PC-9 (cell line): Measurements from ENCODE around the gene SLC44A5. TPM values are rescaled to one million over a fixed set of nuclear protein-coding genes. Genes with fewer than 3 reads are reported as not detected.

Experiments used
- BruUV-seq: library from RNA; stranded (reverse); fragments of 400-500 nt; replicated peaks from 2 replicates; lab custom pipeline; 2021; lab: Mats Ljungman, UMichigan
- CTCF ChIA-PET: fragments of 300-600 bp; sonication (Branson Sonifier 250); formaldehyde crosslinking; loops from one replicate; lab custom pipeline; 2022; ENCODE audit warnings: antibody characterized with exemption; lab: Charles Lee
- POLR2A ChIA-PET: fragments of 300-600 bp; sonication (Branson Sonifier 250); formaldehyde crosslinking; loops from one replicate; lab custom pipeline; 2022; ENCODE audit warnings: antibody characterized with exemption; ENCODE audit not compliant: unreplicated experiment; lab: Charles Lee
- DNase-seq, 2 experiments: peaks; one replicate each; pipeline versions ENCODE4 v3.0.0 to v3.0.0-alpha.2; 2015 to 2022; ENCODE audit warnings: mixed read lengths in 1 of 2
- H2AFZ ChIP-seq: fragments of 200-600 bp; sonication (generic); 2 replicates; pipeline ENCODE4 v1.8.1; 2017; ENCODE audit warnings: antibody characterized with exemption
- H3F3A ChIP-seq: fragments of 200-600 bp; sonication (generic); 2 replicates; pipeline ENCODE4 v1.8.1; 2017; ENCODE audit warnings: antibody characterized with exemption, mild to moderate bottlenecking, low read depth; ENCODE audit not compliant: insufficient read depth
- H3K27ac ChIP-seq: fragments of 200-600 bp; sonication (generic); 2 replicates; pipeline ENCODE4 v1.6.1; 2016; ENCODE audit warnings: mixed run types
- H3K27me3 ChIP-seq: fragments of 200-600 bp; sonication (generic); 2 replicates; pipeline ENCODE4 v1.6.1; 2016; ENCODE audit warnings: low read depth, mixed run types; ENCODE audit not compliant: insufficient read depth
- H3K36me3 ChIP-seq: fragments of 200-600 bp; sonication (generic); 2 replicates; pipeline ENCODE4 v1.6.1; 2016; ENCODE audit warnings: low read depth, mixed run types
- H3K4me1 ChIP-seq: fragments of 200-600 bp; sonication (generic); replicated peaks from 2 replicates; pipeline ENCODE4 v1.6.1; 2016; ENCODE audit warnings: mixed run types; ENCODE audit not compliant: insufficient read depth
- H3K4me2 ChIP-seq: fragments of 200-600 bp; sonication (generic); 2 replicates; pipeline ENCODE4 v1.6.1; 2017; ENCODE audit warnings: mixed run types
- H3K4me3 ChIP-seq: fragments of 200-600 bp; sonication (generic); 2 replicates; pipeline ENCODE4 v1.6.1; 2016; ENCODE audit warnings: mixed run types
- H3K79me2 ChIP-seq: fragments of 200-600 bp; sonication (generic); 2 replicates; pipeline ENCODE4 v1.6.1; 2017; ENCODE audit warnings: low read depth, mixed run types
- H3K9me2 ChIP-seq: fragments of 200-600 bp; sonication (generic); 2 replicates; pipeline ENCODE4 v1.8.1; 2017; ENCODE audit warnings: mild to moderate bottlenecking; ENCODE audit not compliant: insufficient read depth
- H3K9me3 ChIP-seq: fragments of 200-600 bp; sonication (generic); 2 replicates; pipeline ENCODE4 v1.8.1; 2016; ENCODE audit warnings: low read depth; ENCODE audit not compliant: insufficient read depth
- H4K20me1 ChIP-seq: fragments of 200-600 bp; sonication (generic); 2 replicates; pipeline ENCODE4 v1.8.1; 2017; ENCODE audit not compliant: insufficient read depth
- EZH2 ChIP-seq: fragments of 200-600 bp; sonication (generic); IDR thresholded peaks from 2 replicates; pipeline ENCODE4 v1.8.0; 2017; ENCODE audit warnings: antibody characterized with exemption, low read depth
- intact Hi-C: fragments of 100-400 bp; cut with micrococcal nuclease; formaldehyde crosslinking; loops from one replicate; pipeline ENCODE4 v1.10.0; 2022; ENCODE audit not compliant: unreplicated experiment
- total RNA-seq: library from RNA; stranded (reverse); gene quantifications from 2 replicates; pipeline ENCODE4 v1.2.3, GENCODE V29; 2021
- TF ChIP-seq, protein P1 (sequence below): fragments of 200-600 bp; sonication (generic); conservative IDR thresholded peaks from 2 replicates; pipeline ENCODE4 v1.6.1; 2017; ENCODE audit warnings: mixed run types, antibody characterized with exemption, mild to moderate bottlenecking, moderate library complexity

SLC44A5 gene
- total RNA-seq, 1 experiment from 2014 or later: 0.09 TPM

DNA sequence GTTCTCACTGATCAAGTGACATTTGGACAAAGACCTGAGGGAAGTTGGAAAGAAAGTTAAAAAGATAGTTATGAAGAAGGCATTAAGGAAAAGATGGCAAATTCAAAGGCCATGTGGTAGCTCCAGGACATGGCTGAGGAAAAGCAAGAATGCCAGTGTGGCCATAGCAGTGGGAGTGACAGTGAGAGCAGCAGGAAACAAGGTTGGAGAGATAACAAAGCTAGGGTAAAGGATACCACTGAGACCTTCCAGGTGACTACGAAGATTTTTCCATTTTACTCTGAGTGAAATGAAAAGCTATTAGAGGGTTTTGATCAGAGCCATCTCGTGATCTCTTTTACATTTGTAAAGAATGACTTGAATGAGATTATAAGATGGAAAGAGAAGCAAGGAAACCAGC, 170.6 kb downstream of the SLC44A5 start:
- no peak overlapping the region for H3K4me2 ChIP-seq
- BruUV-seq: no TSS peak
- no peaks in the 10 kb centered on the region for H3K4me1 ChIP-seq
- DNase-seq: no peak
- H4K20me1 ChIP-seq: no peaks in the 10 kb centered on the region
- H3F3A ChIP-seq: no peaks in the 10 kb centered on the region
- peaks cover 6% of the 10 kb centered on the region; the same call in 1 of the 2 replicates for H3K9me2 ChIP-seq
- ChIA-PET POLR2A (no interaction called here), CTCF (no interaction called here)
- no peaks in the 10 kb centered on the region for H3K9me3 ChIP-seq
- no peaks in the 10 kb centered on the region for H3K79me2 ChIP-seq
- H2AFZ ChIP-seq: no peak overlapping the region
- H3K4me3 ChIP-seq: no peak overlapping the region
- no peaks in the 10 kb centered on the region for H3K27me3 ChIP-seq
- TF ChIP-seq, protein P1, sequence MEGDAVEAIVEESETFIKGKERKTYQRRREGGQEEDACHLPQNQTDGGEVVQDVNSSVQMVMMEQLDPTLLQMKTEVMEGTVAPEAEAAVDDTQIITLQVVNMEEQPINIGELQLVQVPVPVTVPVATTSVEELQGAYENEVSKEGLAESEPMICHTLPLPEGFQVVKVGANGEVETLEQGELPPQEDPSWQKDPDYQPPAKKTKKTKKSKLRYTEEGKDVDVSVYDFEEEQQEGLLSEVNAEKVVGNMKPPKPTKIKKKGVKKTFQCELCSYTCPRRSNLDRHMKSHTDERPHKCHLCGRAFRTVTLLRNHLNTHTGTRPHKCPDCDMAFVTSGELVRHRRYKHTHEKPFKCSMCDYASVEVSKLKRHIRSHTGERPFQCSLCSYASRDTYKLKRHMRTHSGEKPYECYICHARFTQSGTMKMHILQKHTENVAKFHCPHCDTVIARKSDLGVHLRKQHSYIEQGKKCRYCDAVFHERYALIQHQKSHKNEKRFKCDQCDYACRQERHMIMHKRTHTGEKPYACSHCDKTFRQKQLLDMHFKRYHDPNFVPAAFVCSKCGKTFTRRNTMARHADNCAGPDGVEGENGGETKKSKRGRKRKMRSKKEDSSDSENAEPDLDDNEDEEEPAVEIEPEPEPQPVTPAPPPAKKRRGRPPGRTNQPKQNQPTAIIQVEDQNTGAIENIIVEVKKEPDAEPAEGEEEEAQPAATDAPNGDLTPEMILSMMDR: no peak
- no peak for TF ChIP-seq EZH2
- intact Hi-C loops: no loop called here
- no peaks in the 10 kb centered on the region for H3K36me3 ChIP-seq
- H3K27ac ChIP-seq: no peak overlapping the region

DNA sequence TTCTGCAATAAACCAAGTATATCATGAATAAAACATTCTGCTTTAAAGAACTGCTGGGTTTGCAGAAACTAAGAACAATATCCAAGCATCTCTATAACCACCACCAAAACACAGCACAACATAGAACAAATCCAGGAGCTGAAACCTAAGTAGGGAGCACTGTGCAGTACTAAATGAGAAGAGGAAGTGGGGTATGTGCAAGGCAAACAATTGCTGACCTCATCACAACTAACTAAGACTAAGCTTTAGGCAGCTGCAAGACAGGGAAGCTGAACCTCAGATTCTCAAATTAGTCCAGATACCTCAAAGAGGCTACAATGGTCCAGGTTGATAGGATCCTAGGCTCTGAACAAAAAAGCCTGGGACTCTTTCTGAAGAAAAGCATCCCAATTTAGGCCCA, 172.6 kb downstream of the SLC44A5 start:
- H3F3A ChIP-seq: no peaks in the 10 kb centered on the region
- no peaks in the 10 kb centered on the region for H3K4me1 ChIP-seq
- no peak overlapping the region for H3K4me3 ChIP-seq
- peaks cover 6% of the 10 kb centered on the region; the same call in 1 of the 2 replicates for H3K9me2 ChIP-seq
- no peak overlapping the region for H3K4me2 ChIP-seq
- intact Hi-C loops: no loop called here
- no peaks in the 10 kb centered on the region for H4K20me1 ChIP-seq
- CTCF ChIA-PET: no interaction called here
- POLR2A ChIA-PET: no interaction called here
- TF ChIP-seq, protein P1: no peak
- no peak for TF ChIP-seq EZH2
- H2AFZ ChIP-seq: no peak overlapping the region
- H3K9me3 ChIP-seq: no peaks in the 10 kb centered on the region
- DNase-seq: no peak
- BruUV-seq: no TSS peak
- no peaks in the 10 kb centered on the region for H3K27me3 ChIP-seq
- H3K79me2 ChIP-seq: no peaks in the 10 kb centered on the region
- no peak overlapping the region for H3K27ac ChIP-seq
- H3K36me3 ChIP-seq: no peaks in the 10 kb centered on the region

DNA sequence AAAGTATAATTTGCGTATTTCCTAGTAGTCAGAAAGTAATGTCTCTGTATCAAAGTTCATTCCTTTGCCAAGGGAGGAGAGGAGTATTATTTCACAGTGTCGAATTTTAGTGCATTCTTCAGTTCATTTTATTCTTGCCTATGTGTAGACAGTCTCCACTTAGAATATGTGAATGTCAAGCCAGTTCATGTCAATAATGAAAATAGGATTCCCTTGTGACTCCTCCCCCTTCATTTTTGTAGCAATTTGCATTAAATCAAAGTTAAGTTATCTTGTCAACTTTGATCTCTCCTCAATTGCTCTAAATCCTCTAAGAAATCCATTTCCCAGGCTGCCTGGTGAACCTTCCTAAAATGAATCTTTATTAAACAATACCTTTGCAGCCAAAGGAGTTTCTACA, 179.1 kb downstream of the SLC44A5 start:
- H4K20me1 ChIP-seq: no peaks in the 10 kb centered on the region
- no peak overlapping the region for H3K27ac ChIP-seq
- no peaks in the 10 kb centered on the region for H3K9me2 ChIP-seq
- TF ChIP-seq EZH2: no peak
- TF ChIP-seq, protein P1: no peak
- no peaks in the 10 kb centered on the region for H3K36me3 ChIP-seq
- no peaks in the 10 kb centered on the region for H3F3A ChIP-seq
- POLR2A ChIA-PET: no interaction called here
- H3K4me1 ChIP-seq: no peaks in the 10 kb centered on the region
- CTCF ChIA-PET: no interaction called here
- BruUV-seq: no TSS peak
- no peak overlapping the region for H3K4me3 ChIP-seq
- H3K9me3 ChIP-seq: no peaks in the 10 kb centered on the region
- H3K79me2 ChIP-seq: no peaks in the 10 kb centered on the region
- DNase-seq: no peak
- no peak overlapping the region for H3K4me2 ChIP-seq
- no peak overlapping the region for H2AFZ ChIP-seq
- intact Hi-C loops: no loop called here
- no peaks in the 10 kb centered on the region for H3K27me3 ChIP-seq
